Ovary (tissue), 3 donors: ENCODE data around the gene GSTA3.

Source experiments
- POLR2A ChIP-seq: fragments of 450-650 bp; IDR thresholded peaks from one replicate; pipeline ENCODE4 v1.6.1; 2017; ENCODE audit warnings: antibody characterized with exemption, mild to moderate bottlenecking, moderate library complexity
- TF ChIP-seq, protein P1 (sequence below), 3 donors: fragments of 450-650 bp in 2 of 3; fragments of 200-600 bp in 1 of 3; IDR thresholded peaks; one replicate each; pipeline versions ENCODE4 v1.5.1 to v1.8.0; 2016 to 2022; ENCODE audit warnings: antibody characterized with exemption in 3 of 3, mild to moderate bottlenecking in 1 of 3
- donor health status: DM: no; HTN: no; CAD: no.

DNA sequence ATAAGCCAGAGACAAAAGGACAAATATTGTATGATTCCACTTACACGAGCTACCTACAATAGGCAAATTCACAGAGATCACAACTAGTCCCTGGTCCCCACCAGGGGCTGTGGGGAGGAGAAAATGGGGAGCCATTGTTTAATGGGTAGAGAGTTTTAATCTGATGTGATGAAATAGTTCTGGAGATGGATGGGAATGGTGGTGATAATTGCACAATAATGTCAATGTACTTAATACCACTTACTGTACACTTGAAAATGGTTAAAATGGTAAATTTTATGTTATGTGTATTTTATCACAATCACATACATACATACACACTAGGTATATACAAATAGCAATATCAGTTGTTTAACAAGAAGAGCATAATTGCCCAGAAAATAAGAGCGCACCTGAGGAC lies 24.3 kb upstream of the GSTA3 start:
- TF ChIP-seq, protein P1, sequence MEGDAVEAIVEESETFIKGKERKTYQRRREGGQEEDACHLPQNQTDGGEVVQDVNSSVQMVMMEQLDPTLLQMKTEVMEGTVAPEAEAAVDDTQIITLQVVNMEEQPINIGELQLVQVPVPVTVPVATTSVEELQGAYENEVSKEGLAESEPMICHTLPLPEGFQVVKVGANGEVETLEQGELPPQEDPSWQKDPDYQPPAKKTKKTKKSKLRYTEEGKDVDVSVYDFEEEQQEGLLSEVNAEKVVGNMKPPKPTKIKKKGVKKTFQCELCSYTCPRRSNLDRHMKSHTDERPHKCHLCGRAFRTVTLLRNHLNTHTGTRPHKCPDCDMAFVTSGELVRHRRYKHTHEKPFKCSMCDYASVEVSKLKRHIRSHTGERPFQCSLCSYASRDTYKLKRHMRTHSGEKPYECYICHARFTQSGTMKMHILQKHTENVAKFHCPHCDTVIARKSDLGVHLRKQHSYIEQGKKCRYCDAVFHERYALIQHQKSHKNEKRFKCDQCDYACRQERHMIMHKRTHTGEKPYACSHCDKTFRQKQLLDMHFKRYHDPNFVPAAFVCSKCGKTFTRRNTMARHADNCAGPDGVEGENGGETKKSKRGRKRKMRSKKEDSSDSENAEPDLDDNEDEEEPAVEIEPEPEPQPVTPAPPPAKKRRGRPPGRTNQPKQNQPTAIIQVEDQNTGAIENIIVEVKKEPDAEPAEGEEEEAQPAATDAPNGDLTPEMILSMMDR (IDR thresholded peaks at IDR 0.05): no peak
- no peak for TF ChIP-seq POLR2A
